ENCODE measurements around the gene CASKIN2. TPM values are rescaled to one million over a fixed set of nuclear protein-coding genes. Genes with fewer than 3 reads are reported as not detected.

Gene CASKIN2
- polyA plus RNA-seq, 3 donors: 0.33 TPM; not detected in 2

DNA sequence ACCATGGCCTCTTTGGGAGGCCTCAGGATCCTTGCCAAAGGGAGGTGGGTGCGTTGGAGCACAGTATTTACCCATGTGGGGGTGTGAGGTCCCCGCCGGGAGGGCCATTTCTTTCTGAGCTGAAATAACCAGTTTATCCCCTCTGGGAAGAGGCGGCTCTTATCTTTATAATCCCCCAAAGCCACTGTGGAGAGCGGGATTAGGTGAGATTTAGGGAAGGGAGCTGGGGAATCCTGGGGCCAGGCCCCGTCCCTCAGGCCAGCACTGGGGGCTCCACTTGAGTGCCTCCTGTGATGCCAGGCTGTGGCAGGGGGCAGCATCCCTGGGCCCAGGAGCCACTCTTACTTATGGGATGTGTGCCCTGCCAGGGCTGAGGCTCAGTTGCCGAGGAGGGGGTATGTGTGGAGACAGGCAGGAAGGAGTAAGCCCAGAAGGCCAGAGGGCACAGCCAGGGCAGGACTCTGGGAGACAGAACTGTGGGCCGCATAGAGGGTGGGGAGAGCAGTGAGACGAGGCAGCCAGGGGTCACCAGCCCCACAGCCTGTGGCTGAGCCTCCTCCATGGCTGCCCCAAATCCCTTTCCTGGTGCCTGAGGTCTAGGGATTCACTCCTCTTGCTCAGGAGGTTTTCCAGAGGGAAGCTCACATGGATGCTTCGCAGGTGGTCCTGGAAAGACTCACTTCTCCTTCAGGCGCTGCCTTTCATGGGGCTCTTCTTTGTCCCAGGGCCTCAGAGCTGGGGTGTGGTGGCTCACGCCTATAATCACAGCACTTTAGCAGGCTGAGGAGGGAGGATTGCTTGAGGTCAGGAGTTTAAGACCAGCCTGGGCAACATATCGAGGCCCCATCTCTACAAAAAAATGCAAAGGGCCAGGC lies 33.9 kb downstream of the CASKIN2 start:
- H3K79me2 ChIP-seq (ENCODE audit: insufficient read depth, low read length): peaks cover 5% of the 10 kb centered on the region
- peak overlapping the region in 1 of 2 donors; percentile 36 for H3K27ac ChIP-seq (ENCODE audit: low read depth in 1 of 2, low read length in 2 of 2)
- TF ChIP-seq, protein P1, sequence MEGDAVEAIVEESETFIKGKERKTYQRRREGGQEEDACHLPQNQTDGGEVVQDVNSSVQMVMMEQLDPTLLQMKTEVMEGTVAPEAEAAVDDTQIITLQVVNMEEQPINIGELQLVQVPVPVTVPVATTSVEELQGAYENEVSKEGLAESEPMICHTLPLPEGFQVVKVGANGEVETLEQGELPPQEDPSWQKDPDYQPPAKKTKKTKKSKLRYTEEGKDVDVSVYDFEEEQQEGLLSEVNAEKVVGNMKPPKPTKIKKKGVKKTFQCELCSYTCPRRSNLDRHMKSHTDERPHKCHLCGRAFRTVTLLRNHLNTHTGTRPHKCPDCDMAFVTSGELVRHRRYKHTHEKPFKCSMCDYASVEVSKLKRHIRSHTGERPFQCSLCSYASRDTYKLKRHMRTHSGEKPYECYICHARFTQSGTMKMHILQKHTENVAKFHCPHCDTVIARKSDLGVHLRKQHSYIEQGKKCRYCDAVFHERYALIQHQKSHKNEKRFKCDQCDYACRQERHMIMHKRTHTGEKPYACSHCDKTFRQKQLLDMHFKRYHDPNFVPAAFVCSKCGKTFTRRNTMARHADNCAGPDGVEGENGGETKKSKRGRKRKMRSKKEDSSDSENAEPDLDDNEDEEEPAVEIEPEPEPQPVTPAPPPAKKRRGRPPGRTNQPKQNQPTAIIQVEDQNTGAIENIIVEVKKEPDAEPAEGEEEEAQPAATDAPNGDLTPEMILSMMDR (IDR thresholded peaks at IDR 0.05): no peak
- H3K36me3 ChIP-seq (replicated peaks in 1 of 2; ENCODE audit: control insufficient read depth in 1 of 2, insufficient read depth in 2 of 2, low read length in 2 of 2): peaks cover 8 to 23% of the 10 kb centered on the region in 2 donors
- no peak overlapping the region for H3K4me2 ChIP-seq (replicated peaks; ENCODE audit: extremely low read depth, low read length, poor library complexity, severe bottlenecking)
- Mint-ChIP-seq H3K4me1 (peaks cover 38% of the 10 kb centered on the region), H3K4me3 (no peak overlapping the region), H3K36me3 (peaks cover 32 to 51% of the 10 kb centered on the region in 2 donors), H3K27me3 (ENCODE audit: low read depth in 3 of 3) (peaks cover 0 to 9% (median 0%) of the 10 kb centered on the region in 3 donors), H3K27ac (peak overlapping the region in 2 of 7 donors; percentile 43 to 56), H3K9me3 (no peaks in the 10 kb centered on the region)
- no peaks in the 10 kb centered on the region for H4K20me1 ChIP-seq (ENCODE audit: insufficient read depth, low read length)
- no peak overlapping the region for H2AFZ ChIP-seq (ENCODE audit: insufficient read depth, low read depth, low read length, poor library complexity, severe bottlenecking)
- H3K27me3 ChIP-seq (ENCODE audit: control insufficient read depth in 2 of 2, insufficient read depth in 2 of 2, low read length in 2 of 2): no peaks in the 10 kb centered on the region
- no peak overlapping the region for H3K4me3 ChIP-seq (replicated peaks in 1 of 3; ENCODE audit: low read depth in 2 of 3, low read length in 3 of 3)
- DNase-seq: no peak
- intact Hi-C loops (cut with micrococcal nuclease): no loop called here
- peaks cover 28 to 33% of the 10 kb centered on the region in 2 donors for H3K4me1 ChIP-seq (ENCODE audit: control insufficient read depth in 1 of 2, insufficient read depth in 2 of 2, low read length in 2 of 2)
- no peaks in the 10 kb centered on the region for H3K9me3 ChIP-seq (replicated peaks in 1 of 2; ENCODE audit: control insufficient read depth in 1 of 2, insufficient read depth in 1 of 2, low read length in 2 of 2)
- WGBS (ENCODE audit: insufficient coverage): 97% methylated on average over 5 of the region's 13 CpGs
- peak overlapping the region; percentile 38 for H3K9ac ChIP-seq (ENCODE audit: insufficient read depth, low read length, poor library complexity, severe bottlenecking)

DNA sequence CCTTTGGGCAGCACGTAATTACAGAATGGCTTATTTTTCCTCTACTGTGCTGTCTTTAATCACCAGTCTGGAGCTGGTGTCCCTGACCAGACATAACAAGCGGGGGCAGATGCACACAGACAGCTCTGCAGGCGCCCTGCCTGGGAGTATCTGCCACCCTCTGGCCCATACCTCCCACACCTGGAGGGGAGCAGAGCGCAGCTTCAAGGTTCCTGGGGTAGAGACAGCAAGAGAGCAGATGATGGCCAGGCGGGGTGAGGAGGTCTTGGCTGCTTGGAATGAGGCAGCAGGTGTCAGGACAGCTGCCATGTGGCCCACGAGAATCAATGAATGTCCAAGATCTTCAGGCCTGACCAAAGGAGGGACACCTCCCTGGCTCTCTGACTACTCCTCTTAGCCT lies 35.1 kb downstream of the CASKIN2 start:
- H3K27ac ChIP-seq (ENCODE audit: low read depth in 1 of 2, low read length in 2 of 2): peak overlapping the region in 1 of 2 donors; percentile 36
- TF ChIP-seq, protein P1 (IDR thresholded peaks at IDR 0.05): no peak
- H2AFZ ChIP-seq (ENCODE audit: insufficient read depth, low read depth, low read length, poor library complexity, severe bottlenecking): no peak overlapping the region
- peaks cover 19 to 24% of the 10 kb centered on the region in 2 donors for H3K4me1 ChIP-seq (ENCODE audit: control insufficient read depth in 1 of 2, insufficient read depth in 2 of 2, low read length in 2 of 2)
- Mint-ChIP-seq H3K27ac (peak overlapping the region in 1 of 7 donors; percentile 33), H3K4me1 (peaks cover 31% of the 10 kb centered on the region), H3K36me3 (peaks cover 32 to 55% of the 10 kb centered on the region in 2 donors), H3K27me3 (ENCODE audit: low read depth in 3 of 3) (peaks cover 0 to 9% (median 0%) of the 10 kb centered on the region in 3 donors), H3K4me3 (no peak overlapping the region), H3K9me3 (no peaks in the 10 kb centered on the region)
- no peak for DNase-seq
- no peaks in the 10 kb centered on the region for H3K27me3 ChIP-seq (ENCODE audit: control insufficient read depth in 2 of 2, insufficient read depth in 2 of 2, low read length in 2 of 2)
- no peak overlapping the region for H3K4me3 ChIP-seq (replicated peaks in 1 of 3; ENCODE audit: low read depth in 2 of 3, low read length in 3 of 3)
- H4K20me1 ChIP-seq (ENCODE audit: insufficient read depth, low read length): no peaks in the 10 kb centered on the region
- H3K36me3 ChIP-seq (replicated peaks in 1 of 2; ENCODE audit: control insufficient read depth in 1 of 2, insufficient read depth in 2 of 2, low read length in 2 of 2): peaks cover 11 to 33% of the 10 kb centered on the region in 2 donors
- 98% methylated on average over 4 of the region's 6 CpGs for whole genome bisulfite sequencing (ENCODE audit: insufficient coverage)
- no peaks in the 10 kb centered on the region for H3K9me3 ChIP-seq (replicated peaks in 1 of 2; ENCODE audit: control insufficient read depth in 1 of 2, insufficient read depth in 1 of 2, low read length in 2 of 2)
- intact Hi-C loops (cut with micrococcal nuclease): no loop called here
- H3K4me2 ChIP-seq (replicated peaks; ENCODE audit: extremely low read depth, low read length, poor library complexity, severe bottlenecking): no peak overlapping the region
- H3K79me2 ChIP-seq (ENCODE audit: insufficient read depth, low read length): peaks cover 5% of the 10 kb centered on the region
- peak overlapping the region; percentile 38 for H3K9ac ChIP-seq (ENCODE audit: insufficient read depth, low read length, poor library complexity, severe bottlenecking)

Data from CD14-positive monocyte (primary cell).